Hematopoietic multipotent progenitor cell treated with erythropoietin and hydrocortisone succinate and interleukin-3 and kit ligand, for 6 days (in vitro differentiated cells): ENCODE results near the gene VSIG2.

Experiments
- DNase-seq: peaks from one replicate; pipeline ENCODE4 v3.0.0-alpha.2; 2015

The VSIG2 gene

DNA sequence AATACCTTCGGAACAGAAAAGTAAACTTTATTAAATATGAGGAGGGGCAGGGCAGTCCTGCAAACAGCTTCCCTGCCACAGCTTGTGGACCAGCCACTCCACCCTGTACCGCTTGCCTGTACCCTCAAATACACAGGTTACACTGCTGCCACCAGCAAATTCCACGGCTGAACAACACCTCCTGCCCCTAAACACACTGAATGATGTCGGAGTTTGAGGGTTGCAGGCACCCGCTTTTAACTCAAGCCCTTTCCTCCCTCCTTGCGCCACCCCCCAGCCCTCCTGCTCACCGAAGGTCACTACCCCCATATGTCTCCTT is 4.0 kb downstream of the VSIG2 start:
- DNase-seq: no peak

GRCh38 chr11:124747406-124748099 is 4.5 kb downstream of the VSIG2 start:
- DNase-seq: no peak

GRCh38 chr11:124746621-124747243 is 5.3 kb downstream of the VSIG2 start:
- DNase-seq: peak; percentile 88

DNA sequence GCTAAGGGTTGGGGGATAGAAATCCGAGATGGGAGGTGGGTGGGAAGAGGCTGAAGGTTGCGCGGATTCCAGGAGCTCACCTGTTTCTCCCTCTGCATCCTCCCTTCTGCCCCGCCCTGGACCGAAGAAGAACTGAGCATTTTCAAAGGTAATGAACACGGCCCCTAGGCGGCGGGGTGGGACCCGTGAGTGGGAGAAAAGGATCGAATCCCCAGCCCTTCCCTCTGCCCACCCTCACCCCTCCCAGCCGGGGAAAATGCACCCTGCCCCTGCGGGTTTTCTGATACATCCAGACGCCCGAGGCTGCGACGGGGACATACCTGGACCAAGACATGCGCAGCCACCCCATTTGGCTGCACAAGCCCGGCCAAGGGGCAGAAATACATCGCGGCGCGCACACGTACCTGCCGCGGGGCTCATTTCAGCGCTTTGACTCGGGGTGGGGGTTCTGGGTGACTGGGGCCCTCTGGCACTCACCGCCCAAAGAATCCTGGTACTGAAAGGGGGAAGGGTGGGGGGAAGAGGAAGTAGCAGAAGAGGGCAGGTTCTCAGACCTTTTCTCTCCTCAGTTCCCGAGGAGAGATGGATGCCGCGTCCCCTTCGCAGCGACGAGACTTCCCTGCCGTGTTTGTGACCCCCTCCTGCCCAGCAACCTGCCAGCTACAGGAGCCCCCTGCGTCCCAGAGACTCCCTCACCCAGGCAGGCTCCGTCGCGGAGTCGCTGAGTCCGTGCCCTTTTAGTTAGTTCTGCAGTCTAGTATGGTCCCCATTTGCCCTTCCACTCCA is 6.0 kb downstream of the VSIG2 start:
- no peak for DNase-seq

DNA sequence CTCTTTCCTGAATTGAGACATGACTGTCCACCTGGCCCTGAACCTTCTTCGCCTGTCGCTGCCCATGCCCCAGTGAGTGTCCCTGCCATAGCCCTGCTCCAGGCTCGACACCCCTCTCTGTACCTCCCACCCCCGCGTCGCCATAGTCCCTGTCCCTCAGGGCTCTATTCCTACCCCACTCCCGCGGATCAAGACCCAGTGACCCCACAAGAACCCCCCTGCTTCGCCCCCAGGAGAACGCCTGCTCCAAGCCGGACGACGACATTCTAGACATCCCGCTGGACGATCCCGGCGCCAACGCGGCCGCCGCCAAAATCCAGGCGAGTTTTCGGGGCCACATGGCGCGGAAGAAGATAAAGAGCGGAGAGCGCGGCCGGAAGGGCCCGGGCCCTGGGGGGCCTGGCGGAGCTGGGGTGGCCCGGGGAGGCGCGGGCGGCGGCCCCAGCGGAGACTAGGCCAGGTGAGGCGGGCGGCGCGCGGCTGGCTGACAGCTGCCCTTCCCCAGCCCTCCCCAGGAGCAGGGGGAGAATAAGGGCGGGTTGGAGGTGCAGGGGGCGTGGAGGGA is 6.7 kb downstream of the VSIG2 start:
- DNase-seq: no peak

DNA sequence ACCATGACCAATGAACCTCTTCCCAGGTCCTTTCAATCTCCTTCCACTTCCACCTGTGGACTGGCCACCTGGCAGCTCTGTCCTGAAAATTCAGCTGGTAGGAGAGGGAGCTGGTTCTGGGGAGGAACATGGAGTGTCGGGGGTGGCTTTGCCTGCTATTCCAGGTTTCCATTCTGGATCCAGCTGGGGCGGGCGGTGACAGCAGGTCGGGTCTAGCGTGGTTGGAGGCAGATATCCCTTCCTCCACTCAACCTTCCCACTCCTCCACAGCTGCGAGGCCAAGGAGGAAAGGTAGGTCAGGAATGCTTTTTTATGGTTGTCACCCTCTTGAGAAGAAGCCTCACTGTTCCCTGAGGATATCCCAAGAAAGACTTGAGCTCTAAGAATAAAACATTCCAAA is 9.0 kb downstream of the VSIG2 start:
- no peak for DNase-seq

DNA sequence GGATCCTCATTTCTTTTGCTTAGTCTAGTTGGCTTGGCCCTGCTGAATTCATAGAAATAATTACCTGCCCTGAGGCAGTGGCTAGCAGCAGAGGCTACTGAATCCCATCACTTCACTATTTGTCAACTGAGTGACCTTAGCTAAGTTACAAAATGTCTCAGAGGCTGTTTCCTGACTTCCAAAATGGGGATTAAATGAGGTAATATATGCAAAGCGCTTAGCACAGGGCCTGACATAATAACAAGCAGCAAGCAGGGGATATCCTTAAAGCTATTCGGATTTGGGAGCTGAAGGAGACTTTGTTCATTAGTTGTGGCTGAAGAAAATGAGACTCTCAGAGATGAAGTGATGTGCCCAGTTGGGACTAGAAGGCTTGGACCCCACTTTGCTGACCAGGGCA is 9.5 kb downstream of the VSIG2 start:
- no peak for DNase-seq

DNA sequence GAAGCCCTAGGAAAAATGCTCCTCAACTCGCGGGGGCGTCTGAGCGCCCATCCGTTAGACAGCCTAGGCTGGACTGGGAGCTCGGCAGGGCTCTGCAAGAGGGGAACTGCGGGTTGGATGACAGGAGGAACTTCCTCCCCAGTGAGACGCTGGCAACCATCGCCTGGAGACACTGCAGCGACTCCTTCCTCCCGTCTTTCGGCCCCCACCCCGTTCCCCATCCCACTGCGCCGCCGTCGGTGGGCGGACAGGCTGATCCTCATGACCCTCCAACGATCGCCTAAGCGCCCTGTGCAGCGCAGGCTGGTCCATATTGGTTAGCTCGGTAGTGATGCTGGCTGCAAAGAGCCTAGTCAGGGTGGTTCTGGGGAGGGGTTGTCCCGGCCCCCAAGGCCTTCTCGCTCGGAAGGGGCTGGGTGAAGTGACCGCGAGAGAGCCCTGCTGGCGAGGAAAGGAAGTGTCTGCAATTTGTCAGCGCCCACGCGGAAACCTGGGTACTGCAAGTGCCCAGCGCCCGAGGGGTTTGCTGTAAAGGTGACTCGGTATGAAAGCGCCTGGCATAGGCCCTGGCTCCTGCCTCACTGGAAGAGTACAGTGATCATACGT is 11.7 kb downstream of the VSIG2 start:
- DNase-seq: peak; percentile 46

GRCh38 chr11:124739479-124740276 is 12.4 kb downstream of the VSIG2 start, which contains the start of gene NRGN:
NRGN (plus strand) TSS chr11:124739942; CDS start chr11:124740085, 143 bp downstream.
- peak; percentile 96 for DNase-seq

DNA sequence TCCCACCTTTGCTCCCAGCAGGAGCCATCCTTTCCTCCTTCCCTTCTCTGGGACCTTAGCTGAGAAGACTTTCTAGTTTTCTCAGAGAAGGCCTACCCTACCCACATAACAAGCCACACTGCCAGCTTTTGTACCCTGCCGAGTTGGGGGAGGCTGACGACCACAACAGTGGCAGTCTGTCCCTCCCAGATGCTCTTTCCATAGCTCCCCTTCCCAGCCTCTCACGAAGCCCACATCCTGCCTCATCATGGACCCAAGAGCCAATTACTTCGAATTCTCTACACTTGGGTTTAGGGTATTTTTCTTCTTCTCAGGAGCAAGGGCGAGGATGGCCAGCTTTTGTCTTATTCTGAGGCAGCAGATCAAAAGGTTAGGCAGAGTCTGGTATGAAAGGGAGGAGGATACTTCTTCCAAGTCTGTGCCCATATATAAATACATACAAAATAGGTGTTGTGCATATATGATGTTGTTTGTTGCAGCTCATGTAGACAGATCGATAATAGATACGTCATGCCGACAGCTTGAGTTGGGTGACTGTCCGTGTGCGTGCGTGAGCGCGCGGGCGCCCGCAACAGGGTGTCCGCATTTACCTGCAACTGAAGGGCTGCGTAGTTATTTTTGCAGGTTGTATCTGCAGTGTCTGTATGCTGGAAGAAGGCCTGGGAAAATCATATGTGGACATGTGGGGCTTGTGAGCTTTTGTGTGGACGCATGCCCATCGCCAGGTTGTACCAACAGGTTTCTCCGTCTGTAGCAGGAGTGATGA is 13.2 kb downstream of the VSIG2 start:
- no peak for DNase-seq

DNA sequence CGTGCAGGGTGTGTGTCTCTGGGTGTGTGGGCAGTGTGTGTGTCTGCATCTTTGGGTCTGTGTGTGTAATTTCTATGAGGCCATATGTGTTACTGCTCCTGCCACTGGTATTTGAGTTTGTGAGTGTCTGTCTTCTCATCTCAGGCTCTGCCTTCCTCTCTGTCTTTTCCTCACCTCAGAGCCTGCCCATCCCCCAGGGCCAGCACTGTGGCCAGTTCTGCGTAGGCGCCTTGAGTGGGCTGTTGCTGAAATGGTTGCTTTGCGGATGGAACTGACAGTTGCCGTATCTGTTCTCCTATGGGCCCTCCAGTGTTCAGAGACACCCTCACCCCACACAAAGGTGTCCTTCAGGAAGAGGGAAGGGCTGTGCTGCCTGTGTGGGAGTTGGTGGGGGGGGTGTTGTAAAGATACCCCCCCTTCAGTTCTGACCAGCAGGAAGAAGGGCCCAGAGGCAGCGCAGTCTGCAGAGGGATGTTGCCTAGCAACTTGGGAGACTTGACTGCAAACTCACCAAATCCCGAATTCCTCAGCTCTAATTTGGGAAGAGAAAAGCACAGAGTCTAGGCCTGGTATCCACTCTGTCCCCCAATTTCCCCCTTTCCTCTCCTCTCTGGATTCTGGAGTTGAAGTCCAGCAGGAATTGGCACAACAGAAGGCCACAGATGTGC is 14.3 kb downstream of the VSIG2 start:
- no peak for DNase-seq

DNA sequence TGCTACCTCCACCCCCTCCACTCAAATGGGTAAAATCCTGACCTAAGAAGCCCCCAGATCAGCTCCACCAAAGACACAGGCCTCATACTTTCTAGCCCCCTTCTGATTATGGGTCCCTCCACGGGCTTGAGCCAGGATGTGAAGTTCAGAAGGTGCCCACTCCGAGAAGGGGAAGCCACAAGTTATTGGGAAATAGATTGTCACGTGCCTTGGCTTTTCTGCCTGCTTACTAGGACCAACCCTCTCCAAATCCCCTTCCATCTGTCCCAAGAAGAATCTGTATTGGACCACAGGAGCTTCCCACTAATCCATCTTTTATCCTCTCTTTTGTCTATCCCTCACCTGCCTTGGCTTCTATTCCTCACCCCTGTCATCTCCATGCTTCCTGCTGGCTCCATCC is 15.3 kb downstream of the VSIG2 start:
- peak; percentile 50 for DNase-seq

DNA sequence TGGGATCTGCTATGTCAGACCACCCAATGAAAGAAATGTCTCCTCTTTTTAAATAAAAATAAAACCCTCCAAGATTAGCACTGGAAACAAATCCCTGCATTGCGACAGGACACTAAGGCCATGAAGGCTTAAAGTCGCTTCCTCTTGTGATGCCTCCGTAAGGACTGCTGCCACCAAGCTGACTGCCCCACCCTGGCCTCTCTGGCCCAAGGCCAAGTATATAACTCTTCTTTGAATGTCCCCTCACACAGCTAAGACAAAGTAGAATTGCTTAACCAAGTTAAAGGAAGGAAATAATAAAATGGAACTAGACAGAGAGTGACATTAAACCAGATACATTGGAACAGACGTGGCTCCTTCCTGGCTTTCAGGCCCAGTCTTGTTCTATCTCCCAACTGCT is 19.8 kb downstream of the VSIG2 start:
- DNase-seq: peak; percentile 47

GRCh38 chr11:124729571-124729970 is 22.5 kb downstream of the VSIG2 start:
- no peak for DNase-seq

DNA sequence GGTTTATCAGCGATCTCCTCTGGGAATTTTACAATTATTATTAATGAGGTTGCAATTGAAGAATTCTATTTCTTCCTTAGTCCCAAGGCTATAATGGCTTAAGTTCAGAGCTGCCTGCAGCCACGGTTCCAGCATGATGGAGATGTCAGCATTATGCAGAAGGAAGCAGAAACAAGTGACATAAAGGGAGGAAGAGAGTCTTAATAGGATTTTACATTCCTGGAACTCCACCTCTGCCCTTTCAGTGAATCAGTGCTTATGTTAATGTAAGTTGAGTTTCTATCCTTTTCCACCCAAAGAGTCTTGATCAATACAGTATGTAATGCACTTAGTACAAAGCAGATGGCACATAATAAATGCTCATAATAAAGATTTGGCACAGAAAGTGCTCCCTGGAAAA is 23.9 kb downstream of the VSIG2 start:
- DNase-seq: no peak

GRCh38 chr11:124727474-124727873 is 24.6 kb downstream of the VSIG2 start:
- DNase-seq: no peak

GRCh38 chr11:124725719-124726105 is 26.3 kb downstream of the VSIG2 start:
- no peak for DNase-seq

GRCh38 chr11:124724979-124725718 is 26.9 kb downstream of the VSIG2 start:
- no peak for DNase-seq

DNA sequence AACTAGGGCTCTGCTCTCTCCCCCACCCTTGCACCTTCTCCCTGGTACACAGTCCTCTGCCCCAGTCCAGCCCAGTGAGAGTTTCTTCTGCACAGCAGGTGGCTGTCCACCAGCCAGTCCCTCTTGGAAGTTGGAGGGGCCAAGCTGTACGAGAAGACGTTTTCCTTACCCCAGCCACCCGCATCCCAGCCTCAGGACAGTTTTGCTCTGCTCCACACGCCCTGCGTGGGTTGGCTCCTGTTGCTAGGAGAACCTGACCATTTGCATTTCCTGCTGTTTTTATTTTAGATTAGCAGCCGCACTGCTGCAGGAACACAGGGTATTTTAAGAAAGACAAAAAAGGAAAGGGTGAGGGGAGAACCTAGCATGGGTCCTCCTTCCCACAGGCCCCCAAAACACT is 29.9 kb downstream of the VSIG2 start:
- no peak for DNase-seq

GRCh38 chr11:124719534-124719933 is 32.5 kb downstream of the VSIG2 start:
- no peak for DNase-seq
